ENCODE results near the gene TEKT2.

Gene TEKT2

GRCh38 chr1:36106269-36106668 is 22.4 kb downstream of the TEKT2 start:
- no peak for DNase-seq (ENCODE audit: low read depth, low spot score)

- no peak for DNase-seq (ENCODE audit: low read depth, low spot score)
These were observed 23.5 kb downstream of the TEKT2 start for GRCh38 chr1:36107394-36107793.

GRCh38 chr1:36108314-36108713 is 24.4 kb downstream of the TEKT2 start:
- no peak for DNase-seq (ENCODE audit: low read depth, low spot score)

GRCh38 chr1:36109041-36109679 is 25.3 kb downstream of the TEKT2 start:
- DNase-seq (ENCODE audit: low read depth, low spot score) = no peak

- no peak for DNase-seq (ENCODE audit: low read depth, low spot score)
These were observed 27.3 kb downstream of the TEKT2 start for GRCh38 chr1:36111151-36111550.

- DNase-seq (ENCODE audit: low read depth, low spot score) = no peak
These were observed 28.9 kb downstream of the TEKT2 start for GRCh38 chr1:36112823-36113222.

- DNase-seq (ENCODE audit: low read depth, low spot score) = no peak
These were observed 30.5 kb downstream of the TEKT2 start for GRCh38 chr1:36114371-36114770.

- no peak for DNase-seq (ENCODE audit: low read depth, low spot score)
These were observed 31.3 kb downstream of the TEKT2 start for GRCh38 chr1:36115200-36115669.

GRCh38 chr1:36115931-36116330 is 32.0 kb downstream of the TEKT2 start:
- DNase-seq (ENCODE audit: low read depth, low spot score) = no peak

- no peak for DNase-seq (ENCODE audit: low read depth, low spot score)
These were observed 33.0 kb downstream of the TEKT2 start for GRCh38 chr1:36116901-36117300.

- no peak for DNase-seq (ENCODE audit: low read depth, low spot score)
These were observed 34.7 kb downstream of the TEKT2 start for GRCh38 chr1:36118447-36119204.

GRCh38 chr1:36119456-36119855 is 35.6 kb downstream of the TEKT2 start:
- DNase-seq (ENCODE audit: low read depth, low spot score) = no peak

GRCh38 chr1:36122062-36123030 is 38.5 kb downstream of the TEKT2 start:
- no peak for DNase-seq (ENCODE audit: low read depth, low spot score)

GRCh38 chr1:36123356-36123755 is 39.5 kb downstream of the TEKT2 start:
- no peak for DNase-seq (ENCODE audit: low read depth, low spot score)

- DNase-seq (ENCODE audit: low read depth, low spot score) = no peak
These were observed 40.7 kb downstream of the TEKT2 start for GRCh38 chr1:36124404-36125128.

GRCh38 chr1:36125129-36125991 is 41.5 kb downstream of the TEKT2 start, which contains the start of gene COL8A2:
TSS of gene COL8A2 (minus strand) at chr1:36125222. CDS start at chr1:36100242, 24,980 bp downstream.
- DNase-seq (ENCODE audit: low read depth, low spot score) = no peak

- no peak for DNase-seq (ENCODE audit: low read depth, low spot score)
These were observed 42.3 kb downstream of the TEKT2 start for GRCh38 chr1:36126005-36126716.

- DNase-seq (ENCODE audit: low read depth, low spot score) = no peak
These were observed 43.1 kb downstream of the TEKT2 start for GRCh38 chr1:36126797-36127500.

Data from activated CD4-positive, CD25-positive, alpha-beta regulatory T cell treated with anti-CD3 and anti-CD28 coated beads, Interleukin-2, amount 50 U/mL, for 16 hours (primary cell).